ENCODE measurements around the gene F13A1.

DNA sequence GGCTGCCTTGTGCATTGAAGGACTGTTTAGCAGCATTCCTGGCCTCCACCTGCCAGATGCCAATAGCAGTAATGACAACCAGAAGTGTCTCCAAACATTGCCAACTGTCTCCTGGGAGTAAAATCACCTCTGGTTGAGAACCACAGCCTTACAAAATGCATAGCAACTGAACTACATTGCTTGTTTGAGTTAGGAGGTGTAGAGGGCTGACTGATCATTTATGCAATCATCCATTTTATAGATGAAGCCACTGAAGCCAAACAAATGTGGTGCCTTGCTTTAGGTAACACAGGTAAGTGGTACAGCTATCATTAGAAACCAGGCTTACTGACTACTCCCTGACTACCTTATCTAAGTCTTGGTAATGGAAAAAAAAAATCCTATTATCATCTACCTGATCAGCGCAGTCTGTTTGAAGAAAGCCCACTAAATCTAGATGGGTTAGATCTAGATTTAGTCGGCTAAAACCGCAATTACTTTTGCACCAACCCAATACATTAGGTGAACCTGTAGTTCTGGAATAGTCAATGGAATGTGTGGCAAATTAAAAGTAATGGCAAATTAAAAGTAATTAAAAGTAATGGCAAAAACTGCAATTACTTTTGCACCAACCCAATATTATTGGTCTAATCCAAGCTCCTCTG, 47.7 kb upstream of the F13A1 start:
- TF ChIP-seq POLR2A (IDR thresholded peaks at IDR 0.05; ENCODE audit: low read length) (no peak), GATA1 (IDR thresholded peaks at IDR 0.05; ENCODE audit: low read depth, low read length) (no peak)
